Activated CD4-positive, alpha-beta T cell treated with anti-CD3 and anti-CD28 coated beads, Interleukin-2, amount 50 U/mL, for 48 hours (primary cell): ENCODE data around the gene OLFML1.
A peak's percentile ranks its signal among the peaks of the same experiment; 100 is the strongest.
"Not testable (repeated sequence)": the region's sequence is repeated elsewhere in the genome, so short reads cannot be mapped to it uniquely, and the experiment has no call there.

ENCODE experiments used
- DNase-seq, 2 experiments: peaks; one replicate each; pipeline ENCODE4 v3.0.0-alpha.2; 2020

Gene OLFML1

DNA sequence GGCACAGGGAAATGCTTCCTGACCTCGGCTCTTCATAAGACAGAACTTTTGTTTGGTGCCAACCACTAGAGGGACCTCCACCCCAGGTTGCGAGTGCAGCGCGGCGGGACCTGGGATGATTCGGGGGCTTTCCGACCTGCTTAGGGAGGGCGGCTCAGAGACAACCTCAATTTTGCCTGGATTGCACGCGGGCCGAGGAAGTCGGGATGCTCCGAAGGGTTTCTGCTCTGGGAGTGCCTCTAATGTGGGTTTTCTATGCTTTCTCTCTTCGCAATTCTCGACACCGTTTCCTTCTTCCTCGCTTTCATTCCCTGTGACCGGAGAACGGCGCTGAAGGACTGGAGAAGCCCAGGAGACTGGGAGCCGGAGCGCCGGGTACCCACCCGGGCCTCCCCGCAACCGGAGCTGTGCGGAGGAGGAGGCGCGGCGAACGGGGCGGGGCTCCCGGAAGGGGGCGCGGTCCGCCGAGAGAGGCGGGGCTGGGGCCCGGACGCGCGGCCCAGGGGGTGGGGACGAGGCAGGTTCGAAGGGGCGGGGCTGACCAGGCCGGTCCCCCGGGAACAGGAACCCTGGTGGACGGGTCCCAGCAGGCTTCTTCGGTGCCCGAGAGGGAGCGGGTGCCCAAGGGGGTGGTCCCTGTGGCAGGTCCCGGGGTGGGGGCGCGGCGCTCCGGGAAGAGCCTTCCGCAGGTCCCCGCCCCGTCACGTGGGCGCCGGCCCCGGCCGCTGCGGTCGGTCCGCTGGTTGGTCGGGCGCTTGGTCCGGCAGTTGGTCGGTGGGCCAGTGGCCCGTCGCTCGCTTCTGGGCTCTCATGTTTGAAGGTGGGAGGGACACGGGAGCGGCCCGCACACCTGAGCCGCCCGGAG is 28.2 kb downstream of the OLFML1 start, which contains the start of gene PPFIBP2:
Gene PPFIBP2, plus strand, starts transcription at position 766 of the 865 bp plus-strand sequence. CDS start 35,477 bp downstream, outside the sequence.
- peak; percentile 82 to 83 for DNase-seq

DNA sequence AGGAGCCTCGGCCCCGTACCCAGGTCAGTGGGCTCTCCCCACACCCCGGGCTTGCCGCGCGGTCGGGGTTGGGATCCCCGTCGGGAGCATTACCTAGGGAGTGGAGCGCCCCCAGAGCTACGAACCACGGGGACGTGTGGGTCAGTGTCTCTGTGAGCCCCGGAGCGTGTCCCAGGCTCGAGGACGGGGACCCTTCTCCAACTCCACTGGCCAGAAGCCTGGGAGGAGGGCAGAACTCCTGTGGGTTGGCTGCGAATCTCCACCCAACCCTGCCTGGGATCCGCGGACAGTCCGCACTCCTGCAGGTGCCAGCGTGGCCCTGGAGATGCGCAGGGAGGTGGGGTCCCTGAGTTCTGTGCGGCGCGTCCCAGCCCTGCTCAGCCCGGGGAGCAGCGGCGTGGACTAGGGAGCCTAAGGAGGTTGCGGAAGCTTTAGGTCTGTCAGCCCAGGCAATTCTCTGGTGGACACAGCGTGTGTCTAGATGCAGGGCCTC is 28.8 kb downstream of the OLFML1 start:
- DNase-seq: peak in 1 of 2 experiments; percentile 25

DNA sequence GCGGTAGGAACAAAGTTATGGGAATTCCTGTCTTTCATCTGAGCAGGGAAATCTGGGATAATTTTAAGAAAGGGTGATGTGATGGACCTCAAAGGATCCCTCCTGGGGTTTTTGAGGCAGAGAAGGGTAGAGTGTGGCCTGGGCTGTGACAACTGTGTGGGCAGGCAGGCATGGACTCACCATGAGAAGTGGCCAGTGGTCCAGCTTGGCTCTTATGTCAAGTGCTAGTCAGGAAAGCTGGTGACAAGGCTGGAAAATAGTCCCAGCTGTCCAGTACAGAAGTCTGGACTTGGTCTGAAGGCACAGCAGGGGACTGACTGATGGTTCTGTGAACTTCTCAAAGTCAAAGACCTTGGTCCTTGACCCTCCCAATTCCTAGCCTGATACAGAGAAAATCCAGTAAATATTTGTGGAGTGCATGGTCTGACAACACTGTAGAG is 30.2 kb downstream of the OLFML1 start:
- DNase-seq: no peak

DNA sequence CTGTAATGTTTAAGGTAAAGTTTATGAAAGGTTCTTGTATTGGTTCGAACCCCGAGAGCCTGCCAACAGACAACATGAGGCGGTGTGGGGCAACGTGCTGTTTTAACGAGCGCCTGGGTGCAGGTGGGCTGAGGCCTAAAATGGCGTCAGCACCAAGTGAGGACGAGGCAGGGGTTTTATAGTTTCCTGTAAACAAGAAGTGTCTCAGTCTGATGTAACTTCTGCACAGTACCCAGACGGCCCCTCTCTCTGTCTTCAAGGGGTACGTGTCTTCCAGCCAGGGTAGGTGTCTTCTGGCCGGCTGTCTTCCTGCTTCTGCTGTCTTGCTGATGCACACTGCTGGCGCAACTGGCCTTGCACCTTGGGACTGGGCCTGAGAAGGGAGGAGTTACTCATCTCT is 31.2 kb downstream of the OLFML1 start:
- DNase-seq: no peak

DNA sequence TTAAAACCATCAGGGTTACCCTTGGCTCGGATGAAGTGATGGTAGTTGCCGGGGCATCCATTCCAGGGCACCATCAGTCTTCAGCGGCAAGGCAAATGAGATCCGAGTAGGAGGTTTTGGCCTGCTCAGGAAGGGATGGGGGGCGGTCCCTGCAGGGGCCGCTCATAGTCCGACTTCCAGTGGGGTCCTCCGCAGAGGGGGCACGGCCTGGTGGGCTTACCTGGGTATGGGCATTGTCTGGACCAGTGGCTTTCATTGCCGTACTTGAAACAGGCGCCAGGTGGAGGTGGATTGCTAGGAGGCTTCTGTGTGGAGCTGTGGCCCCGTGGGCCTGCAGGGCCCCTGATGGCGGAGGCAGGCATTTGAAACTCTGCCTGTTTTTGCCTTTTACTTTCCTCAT is 32.4 kb downstream of the OLFML1 start:
- not testable (repeated sequence) for DNase-seq

DNA sequence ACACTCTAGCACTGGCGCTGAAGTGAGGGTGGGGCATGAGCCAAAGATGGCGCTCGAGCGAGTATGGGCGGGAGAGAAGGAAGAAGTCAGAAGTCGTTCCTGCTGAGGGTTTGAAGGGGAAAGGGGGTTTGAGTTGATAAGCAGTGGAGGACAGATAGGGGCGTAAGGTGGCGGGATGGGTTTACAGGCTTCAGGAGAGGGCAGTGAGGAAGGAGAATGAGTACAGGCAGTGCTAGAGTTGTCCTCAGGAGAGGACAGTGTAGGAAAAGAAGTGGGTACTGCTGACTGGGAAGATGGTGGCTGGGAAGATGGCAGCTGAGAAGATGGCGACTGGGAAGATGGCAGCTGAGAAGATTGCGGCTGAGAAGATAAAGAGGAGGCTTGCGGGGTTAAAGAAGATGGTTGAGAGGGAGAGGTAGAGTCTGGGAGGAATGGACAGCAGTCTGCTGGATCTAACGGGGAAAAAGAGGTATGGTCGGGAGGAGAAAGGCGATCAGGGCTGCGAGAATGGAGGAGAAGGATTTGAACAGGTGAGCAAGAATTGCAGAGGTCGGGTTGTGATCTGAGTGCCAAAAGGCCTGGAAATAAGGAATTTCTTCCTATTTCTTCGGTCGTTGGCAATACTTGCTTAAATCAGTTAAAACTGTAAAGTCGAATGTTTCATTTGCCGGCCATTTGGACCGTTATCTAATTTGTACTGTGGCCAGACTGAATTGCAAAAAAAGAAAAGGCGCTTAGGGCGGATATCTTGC is 33.7 kb downstream of the OLFML1 start:
- no peak for DNase-seq

DNA sequence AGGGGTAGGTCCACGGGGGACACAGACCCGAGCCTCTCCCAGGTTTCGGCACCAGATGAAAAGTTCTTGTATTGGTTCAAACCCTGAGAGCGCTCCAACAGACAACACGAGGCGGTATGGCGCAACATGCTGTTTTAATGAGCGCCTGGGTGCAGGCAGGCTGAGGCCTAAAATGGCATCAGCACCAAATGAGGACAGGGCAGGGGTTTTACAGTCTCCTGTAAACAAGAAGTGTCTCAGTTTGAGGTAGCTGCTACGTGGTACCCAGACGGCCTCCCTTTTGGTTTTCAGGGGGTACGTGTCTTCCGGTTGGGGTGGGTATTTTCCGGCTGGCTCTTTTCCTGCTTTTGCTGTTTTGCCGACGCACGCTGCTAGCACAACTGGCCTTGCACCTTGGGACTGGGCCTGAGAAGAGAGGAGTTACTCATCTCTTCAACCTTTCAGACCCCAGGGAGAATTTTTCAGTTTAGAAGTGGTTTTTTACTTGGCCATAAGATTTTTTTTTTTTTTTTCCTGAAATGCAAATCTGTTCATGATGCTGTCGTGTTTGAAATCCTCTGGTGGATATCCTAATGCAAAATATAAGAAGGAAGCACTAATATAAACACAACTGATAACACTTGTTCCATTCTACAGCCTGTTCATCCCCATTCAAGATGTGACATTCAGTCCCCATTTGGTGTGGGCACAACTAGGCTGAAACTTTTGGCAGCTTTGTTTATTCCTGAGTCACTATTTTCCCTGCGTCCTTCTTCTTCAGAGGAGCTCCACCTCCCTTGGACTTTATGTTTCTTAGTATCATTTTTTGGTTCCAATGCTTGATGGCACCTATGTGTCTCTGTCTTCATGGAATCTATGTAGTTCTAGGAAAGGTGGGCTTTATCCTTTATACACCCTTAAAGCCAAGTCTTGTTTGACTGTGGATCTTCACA is 35.0 kb downstream of the OLFML1 start:
- DNase-seq: no peak

DNA sequence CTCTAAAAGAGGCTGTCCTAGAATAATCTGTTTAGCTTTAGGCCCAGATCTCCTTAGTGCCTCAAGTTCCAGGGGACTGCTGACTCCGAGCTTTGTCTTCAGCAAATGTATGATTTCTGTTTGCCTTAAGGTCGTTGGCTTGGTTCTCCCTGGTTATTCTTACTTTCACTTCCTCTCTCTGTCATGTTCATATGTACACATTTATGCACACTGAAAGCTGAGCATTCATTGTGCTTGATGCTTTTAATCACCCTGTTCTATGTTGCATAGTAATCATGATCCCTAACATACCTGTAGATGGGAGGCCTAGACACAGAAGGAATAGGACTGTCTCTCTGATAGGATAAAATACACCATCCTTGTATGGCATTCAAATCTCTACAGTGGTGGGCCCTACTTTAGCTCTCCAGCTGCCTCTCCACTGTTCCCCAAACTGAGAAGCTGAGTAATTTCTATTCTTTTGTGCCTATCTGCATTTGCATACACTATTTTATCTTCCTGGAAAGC is 35.7 kb downstream of the OLFML1 start:
- DNase-seq: no peak

DNA sequence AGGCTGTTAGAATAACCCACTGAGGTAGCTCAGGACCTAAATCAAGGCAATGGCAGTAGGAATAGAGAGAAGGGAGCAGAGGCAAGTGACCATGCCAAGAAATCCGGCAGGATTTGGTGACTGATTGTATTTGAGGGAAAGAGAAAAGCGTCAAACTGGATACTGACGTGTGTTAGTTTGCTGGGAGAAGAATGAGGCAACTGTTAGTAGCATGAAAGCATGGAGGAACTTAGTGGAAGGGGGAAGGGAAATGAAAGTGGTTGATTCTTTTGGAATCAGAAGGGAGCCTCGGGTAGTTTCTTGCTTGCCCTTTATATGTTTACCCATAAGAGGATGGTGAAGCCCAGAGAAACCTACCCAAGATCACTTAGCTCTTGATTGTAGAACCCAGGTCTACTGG is 36.8 kb downstream of the OLFML1 start:
- no peak for DNase-seq

DNA sequence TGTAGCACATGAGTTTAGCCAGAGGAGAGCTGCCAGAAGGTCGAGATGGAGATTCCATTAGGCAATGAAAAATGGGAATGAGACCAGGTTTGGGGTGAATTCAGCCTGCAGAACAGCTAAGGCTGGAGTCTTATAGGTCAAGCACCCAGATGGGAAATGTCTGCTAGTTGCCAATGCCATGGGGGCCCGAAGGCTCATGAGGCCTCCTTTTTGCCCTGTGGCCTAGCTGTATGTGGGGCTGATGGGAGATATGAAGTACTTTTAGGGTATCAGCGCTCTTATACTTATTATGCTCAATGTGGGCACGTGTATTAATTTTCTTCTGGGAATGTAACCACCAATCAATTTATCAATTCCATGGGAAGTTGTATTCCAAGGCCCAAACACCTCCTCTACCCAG is 37.2 kb downstream of the OLFML1 start:
- DNase-seq: no peak

DNA sequence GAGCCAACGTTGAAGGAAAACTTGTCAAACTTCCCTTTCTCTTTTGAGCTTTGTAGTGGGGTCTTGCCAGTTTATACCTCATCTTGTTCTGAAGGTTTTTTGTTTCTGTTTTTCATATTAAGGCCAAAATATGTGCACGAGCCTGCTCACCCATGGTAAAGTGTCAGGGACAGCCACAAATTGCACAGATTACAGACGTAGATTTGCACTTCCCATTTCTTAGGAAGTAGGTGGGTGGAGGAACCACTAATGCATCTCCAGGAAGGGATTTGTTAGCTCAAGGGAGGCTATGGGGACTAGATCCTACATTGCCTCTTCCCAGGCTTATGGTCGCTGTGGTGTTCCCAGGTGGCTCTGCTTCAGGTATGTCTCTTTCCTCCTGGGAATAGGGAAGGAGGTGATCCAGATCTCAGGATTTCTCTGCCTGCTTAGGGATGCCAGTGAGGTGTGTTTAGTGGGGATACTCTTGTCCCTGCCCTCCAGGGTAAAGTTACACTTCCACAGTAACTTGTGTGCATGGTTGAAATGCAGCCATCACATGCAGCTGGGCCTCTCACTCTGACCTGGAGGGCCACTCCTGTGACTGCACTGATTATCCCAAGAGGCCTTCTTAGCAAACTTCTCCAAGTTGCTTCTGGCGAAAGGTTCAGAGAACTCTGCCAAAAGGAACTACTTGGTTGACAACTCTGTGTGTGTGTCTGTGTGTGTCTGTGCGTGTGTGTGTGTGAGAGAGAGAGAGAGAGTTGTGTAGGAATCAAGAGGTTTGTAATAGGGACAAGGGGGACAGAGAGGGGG is 38.3 kb downstream of the OLFML1 start:
- no peak for DNase-seq

DNA sequence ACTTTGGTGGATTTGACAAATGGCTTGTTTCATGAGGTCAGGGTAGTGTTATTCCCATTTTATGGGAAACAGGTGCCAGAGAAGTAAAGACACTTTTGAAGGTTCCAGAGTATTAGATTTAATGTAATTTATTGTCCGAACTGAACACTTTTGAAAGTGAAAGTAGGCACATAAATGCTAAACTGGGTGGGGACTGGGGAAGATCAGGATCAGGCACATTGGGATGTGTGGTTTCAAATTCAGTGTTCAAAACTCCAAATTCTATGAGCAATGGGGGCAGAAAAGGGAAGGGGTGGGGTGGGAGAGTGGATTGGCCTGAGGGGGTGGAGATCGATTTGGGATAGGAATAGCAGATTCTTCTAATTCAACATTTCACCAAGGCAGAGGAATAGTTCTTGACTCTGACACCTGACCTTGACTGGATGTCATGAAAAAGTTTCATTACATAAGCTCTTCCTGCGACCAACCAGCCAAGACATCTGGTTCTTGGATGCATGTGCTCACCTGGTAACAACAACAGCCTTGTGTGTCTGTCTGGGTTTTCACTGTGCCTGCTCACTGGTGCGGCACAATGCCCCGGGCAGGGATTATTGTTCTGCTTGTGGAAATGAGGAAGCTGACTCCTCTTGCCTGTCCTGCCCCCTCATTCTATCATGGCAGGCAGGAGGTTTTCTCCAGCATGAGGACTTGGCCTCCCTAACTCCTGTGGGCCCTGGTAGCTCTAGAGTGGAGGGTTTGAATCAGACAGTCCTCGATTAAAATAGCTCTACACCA is 39.3 kb downstream of the OLFML1 start:
- DNase-seq: no peak

DNA sequence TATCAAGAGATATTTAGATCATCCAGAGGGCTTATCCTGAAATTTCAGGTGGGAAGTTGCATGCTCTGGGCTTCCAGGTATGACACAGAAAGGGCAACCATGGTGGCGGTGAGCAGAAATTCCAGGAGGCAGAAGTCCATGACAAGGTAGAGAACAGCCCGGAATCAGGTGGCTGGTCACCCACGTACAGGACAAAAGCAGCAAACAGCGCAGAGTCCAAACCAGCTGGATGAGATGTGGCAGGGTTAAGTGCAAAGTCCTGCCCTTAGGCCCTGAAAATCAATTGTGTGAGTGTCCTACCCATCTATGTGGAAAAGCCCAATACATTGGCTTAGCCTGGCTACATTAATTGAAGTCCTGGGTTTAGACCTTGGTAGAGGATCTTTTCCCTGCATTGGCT is 40.1 kb downstream of the OLFML1 start:
- DNase-seq: no peak

DNA sequence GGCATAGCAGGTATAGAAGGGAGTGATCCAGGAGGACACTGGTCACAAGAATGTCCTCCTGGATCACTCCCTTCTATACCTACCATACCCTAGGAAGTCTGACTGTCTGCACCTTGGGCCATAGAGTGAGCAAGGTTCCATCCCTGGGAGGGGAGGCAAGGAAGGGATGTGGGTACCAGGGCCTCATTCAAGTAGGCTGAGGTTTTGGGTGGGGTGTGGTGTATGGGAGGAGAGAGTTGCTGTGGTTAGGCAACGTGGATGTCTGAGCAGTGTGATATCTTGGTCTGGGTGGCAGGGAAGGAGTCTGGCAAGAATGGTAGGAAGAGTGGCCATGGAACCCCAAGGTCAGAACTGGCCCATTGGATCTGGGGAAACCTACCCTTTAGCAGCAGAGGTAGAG is 41.7 kb downstream of the OLFML1 start:
- peak in 1 of 2 experiments; percentile 22 for DNase-seq

DNA sequence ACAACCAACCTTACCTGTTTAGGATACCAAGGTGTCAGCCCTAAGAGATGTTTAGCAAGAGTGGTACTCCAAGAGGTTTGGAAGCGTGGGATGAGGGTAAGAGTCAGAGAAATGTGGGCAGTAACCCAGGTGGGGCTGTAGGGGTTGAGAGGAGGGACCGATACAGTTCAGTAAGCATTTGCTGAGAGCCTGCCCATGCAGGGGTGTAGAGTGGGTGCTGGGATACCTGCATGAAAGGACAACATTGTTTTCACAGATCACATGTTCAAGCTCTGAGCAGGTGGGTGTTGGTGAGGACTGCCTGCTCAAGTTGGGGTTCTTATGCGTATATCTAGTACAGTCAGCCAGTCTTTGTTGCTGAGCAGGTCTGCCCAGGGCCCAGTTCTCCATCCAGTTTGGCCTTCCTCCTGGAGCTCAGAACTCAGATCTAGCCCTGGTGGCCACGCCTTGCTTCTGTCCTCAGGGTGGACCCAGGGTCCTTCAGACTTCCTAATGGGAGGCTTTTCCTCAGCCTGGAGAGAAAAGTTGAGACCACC is 43.3 kb downstream of the OLFML1 start:
- no peak for DNase-seq

DNA sequence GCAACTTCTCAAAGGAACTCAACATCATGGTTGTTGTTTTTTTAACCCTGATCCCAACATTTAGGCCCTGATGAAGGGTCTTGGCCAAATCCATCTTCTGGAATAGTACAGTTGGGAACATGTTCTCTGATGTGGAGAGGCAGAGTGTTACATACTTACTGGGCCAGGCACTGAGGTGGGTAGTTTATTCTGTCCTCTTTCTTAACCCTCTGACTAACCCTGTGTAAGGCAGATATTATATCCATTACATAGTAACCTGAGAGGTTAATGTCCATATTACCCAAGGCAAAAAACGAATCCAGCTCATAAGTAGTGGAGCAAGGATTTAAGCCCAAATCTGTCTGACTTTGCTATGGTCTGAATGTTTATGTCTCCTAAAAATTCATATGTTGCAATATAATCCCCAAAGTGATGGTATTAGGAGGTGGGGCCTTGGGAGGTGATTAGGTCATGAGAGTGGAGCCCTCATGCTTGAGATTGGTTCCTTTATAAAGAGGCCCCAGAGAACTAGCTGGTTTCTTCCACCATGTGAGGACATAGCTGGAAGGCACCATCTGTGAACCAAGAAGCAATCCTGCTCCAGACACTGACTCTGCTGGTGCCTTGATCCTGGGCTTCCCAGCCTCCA is 44.8 kb downstream of the OLFML1 start:
- DNase-seq: no peak

DNA sequence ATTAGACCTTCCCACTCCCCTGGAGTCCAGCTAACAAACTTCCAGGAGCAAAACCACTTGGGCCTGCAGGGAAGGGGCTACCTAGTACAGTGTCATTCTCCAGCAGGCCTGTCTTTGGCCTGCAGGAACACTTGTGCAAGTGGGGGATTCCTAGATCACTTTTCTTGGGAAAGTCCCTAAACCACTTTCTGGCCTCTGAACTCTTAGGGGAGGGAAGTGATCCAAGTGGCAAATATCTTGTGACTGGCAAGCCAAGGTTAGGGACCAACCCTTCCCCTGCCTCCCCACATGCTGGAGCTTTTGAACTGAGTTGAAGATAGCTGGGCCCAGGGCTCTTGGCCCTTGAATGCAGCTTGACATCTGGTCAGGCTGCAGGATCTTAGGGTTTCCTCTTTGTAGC is 45.7 kb downstream of the OLFML1 start:
- DNase-seq: no peak

DNA sequence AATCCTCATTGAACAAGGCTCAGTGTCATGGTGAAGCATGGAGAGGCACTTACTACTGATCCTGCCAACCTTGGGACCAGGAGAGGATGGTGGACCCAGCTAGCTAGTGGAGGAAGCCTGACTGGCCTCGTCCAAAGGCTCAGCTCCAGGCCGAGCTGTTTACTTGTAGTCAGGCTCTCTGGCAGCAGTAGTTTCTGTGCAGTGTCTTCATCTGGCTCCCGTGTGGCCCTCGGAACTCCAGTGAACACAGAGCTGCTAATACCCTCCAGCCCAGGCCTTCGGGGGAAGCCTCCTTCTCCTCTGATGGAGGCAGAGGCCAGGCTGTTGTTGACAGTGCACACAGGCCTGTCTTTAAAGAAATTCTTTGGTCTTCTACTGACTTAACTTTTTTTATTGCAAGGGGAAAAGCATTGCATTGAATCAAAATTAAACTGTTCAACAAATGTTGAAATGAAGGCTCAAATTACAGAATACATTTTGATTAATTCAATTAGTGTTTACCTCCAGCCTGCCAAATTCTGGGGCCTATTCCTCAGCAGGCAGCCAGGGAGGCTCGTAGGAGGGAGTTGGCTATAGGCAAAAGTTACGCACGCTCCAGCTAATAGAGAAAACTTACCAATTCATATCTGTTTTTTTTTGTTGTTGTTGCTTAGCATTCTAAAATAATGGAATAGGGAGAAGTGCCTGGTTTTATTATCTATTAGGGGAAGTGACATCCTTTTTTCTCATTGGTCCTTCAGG is 47.3 kb downstream of the OLFML1 start:
- DNase-seq: no peak
